HuH-7.5 (cell line): Measurements from ENCODE around the gene TM7SF2.

Source experiments
- DNase-seq: peaks from one replicate; pipeline ENCODE4 v3.0.0; 2011; ENCODE audit warnings: low spot score

Gene TM7SF2

DNA sequence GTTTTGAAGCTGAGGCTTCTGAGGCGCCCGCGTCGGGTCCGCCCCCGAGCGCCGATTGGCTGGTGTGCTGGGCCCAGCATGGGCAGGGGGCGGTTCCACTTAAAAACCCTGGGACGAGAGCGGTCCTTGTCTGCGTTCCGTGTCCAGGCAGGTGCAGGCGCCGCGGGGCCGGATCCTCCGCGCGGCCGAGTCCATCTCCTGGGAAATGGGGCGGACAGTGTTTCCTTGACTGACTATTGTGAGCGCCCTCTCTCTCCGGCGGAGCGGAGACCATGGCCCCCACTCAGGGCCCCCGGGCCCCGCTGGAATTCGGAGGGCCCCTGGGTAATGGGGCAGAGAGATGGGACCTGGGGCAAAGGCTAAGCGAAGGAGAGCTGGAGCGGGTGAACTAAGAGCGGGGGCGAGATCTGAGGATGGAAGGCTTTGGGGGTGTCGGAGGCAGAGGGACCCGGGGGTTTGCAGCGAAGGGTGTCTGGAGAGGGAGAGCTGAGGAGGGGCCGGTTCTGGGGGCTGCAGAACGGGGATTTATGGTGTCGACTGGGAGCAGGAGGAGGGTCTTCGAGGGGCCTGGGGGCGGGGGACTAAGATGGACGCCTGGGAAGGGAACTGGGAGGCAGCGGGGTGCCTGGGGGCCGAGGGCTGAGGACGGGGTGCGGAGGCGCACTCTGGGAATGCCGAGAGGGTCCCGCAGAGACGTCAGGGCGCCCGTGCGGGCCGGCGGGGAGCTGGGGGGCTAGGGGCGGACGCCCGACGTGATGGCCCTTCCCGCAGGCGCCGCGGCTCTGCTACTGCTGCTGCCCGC lies at the start of gene TM7SF2:
TSS of gene TM7SF2 (plus strand) at position 129 of the 802 bp plus-strand sequence. CDS start at position 273, 144 bp downstream.
- DNase-seq: peak; percentile 96

DNA sequence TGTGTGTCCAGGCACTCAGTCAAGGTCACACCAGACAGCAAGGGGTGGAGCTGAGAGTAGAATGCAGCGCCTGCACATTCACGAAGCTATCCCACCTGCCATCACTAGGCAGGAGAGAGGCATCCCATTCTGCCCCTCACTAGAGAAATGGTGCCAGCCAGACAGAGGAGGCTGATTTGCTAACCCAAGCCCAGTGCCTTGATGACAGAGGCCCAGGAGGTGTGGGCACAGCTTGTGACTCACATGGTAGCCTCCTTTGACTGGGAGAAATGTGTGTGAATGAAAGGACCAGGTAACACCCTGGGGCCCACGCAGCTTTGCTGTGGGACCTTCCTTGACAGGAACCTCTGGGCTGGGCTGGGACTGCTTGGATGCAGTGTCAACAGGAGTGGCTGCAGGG lies 48.1 kb upstream of the TM7SF2 start:
- DNase-seq: no peak

- no peak for DNase-seq
Measured at GRCh38 chr11:65064847-65065240, 46.8 kb upstream of the TM7SF2 start.

DNA sequence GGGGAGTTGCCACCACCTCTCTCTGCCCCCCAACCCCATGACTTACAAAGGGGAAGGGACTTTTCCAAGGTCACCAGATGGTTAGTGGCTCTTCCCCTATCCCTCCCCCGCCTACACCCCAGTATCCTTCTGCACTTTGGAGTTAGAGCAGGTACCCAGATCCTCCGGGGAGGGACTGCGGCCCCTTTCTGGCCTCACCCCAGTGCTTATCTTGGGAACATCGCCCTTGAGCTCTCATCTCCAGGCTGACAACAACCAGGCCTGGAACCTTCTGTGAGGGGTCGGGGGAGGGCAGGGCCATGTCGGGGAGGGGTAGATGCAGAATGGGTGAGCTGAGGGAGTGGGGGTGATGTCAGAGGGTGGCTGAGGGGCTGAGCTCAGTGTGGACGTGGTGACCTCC lies 45.8 kb upstream of the TM7SF2 start:
- no peak for DNase-seq

- no peak for DNase-seq
Measured at GRCh38 chr11:65066315-65066714, 45.4 kb upstream of the TM7SF2 start.

- no peak for DNase-seq
Measured at GRCh38 chr11:65066805-65067291, 44.8 kb upstream of the TM7SF2 start.

DNA sequence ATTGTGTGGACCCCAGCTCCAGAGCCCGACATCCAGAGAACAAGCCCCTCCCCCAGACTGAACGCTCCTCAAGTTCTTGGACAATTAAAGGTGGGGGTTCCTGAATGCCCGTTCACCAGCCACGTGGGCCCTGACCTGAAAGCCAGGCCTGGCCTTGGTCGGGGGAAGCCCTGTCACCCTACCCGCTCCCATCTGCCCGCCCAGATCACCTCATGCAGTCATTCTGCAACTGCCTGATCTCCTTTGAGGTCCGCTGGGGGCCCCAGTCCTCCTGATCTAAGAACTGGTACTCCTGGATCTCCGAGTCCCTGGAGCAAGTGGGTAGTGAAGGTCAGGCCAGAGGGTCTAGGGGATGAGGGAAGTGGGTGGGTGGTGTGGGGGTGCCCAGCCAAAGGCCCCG lies 44.2 kb upstream of the TM7SF2 start:
- no peak for DNase-seq

DNA sequence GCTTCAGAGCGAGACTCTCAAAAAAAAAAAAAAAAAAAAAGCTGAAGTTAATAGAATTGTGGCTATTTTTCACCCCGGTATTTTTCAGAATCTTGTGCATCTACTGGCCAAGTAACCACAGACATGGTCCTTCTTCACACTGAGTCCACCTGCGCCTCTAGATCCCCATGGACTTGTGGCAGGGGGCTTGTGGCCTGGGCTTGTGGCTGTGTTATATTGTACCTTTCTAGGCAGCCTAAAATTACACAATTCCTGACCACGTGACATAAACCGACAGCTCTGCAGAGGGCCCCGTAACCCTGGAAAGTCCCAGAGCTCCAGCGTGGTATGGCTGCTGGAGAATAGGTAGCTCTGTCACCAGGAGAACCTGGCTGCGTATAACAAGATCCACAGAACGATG lies 42.5 kb upstream of the TM7SF2 start:
- no peak for DNase-seq

DNA sequence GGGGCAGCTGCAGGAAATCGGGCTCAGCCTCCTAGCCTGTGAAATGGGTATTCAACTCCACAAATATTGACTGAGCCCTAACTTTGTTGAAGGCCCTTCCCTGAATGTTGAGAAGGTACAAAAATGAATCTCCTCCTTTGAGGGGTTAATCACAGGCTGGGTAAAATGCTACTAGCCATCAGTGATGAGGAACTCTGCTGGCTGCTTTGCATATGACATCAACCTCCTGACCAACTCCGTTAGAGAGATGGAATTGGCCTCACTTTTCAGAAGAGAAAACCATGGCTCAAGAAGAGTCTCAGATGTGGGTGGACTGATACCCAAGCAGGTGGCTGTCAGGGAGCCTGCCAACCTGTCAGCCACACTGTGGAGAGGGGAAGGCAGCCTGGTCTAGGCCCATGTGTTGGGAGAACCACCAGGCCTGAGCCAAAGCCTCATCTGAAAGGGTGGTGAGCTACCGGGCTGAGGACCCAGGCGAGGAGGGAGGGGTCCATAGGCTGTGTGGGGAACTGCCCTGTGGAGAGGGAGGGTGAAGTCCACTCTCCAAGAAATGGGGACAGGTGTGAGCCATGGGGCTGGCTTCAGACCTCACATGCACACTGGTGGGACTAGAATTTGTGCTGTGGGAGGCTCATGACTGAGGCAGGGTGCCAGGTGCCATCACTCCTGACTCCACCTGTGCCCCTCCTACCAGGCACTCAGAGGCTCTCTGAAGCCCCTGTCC lies 39.6 kb upstream of the TM7SF2 start:
- DNase-seq: no peak

DNA sequence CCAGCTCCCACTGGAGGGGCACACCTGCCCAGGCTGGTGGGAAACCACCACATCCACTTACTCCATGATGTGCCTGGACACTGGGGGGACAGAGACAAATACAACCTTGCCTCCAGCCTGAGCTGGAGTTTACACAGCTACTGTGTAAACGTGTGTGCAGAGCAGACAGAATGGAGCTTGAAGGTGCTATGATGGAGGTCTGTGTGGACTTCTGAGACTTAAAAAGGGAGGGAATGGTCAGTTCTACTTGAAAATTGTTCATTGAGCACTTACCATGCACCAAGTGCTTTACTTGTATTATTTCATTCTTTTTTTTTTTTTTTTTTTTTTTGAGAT lies 39.1 kb upstream of the TM7SF2 start:
- DNase-seq: no peak

DNA sequence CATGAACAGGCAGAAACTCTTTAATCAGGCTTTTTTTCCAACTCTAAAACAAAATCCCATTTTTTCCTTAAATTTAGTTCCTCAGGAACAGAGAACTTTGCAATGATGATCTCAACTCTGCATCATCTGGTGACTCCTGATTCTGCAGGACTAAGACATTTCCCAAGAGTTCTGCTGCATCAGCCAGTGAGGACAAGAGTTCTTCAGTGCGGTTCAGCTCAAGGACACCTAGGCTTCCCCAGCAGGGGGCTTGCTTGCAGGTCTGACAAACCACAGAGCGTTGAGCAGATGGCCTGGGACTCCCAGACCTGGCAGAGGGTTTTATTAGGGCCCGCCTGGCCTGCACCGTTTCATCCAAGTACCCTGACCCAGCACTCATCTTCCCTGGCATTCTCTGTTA lies 34.2 kb upstream of the TM7SF2 start:
- DNase-seq: no peak

GRCh38 chr11:65078151-65078550 lies 33.5 kb upstream of the TM7SF2 start:
- peak; percentile 62 for DNase-seq

- no peak for DNase-seq
Measured at GRCh38 chr11:65078786-65079342, 32.8 kb upstream of the TM7SF2 start.

GRCh38 chr11:65083134-65083833 lies 28.4 kb upstream of the TM7SF2 start:
- no peak for DNase-seq

GRCh38 chr11:65083834-65084597 lies 27.7 kb upstream of the TM7SF2 start, which contains the start of the genes CDCA5 and ZFPL1:
Gene CDCA5 (minus strand): TSS chr11:65084040. CDS start chr11:65083978, 62 bp downstream.
Gene ZFPL1 (plus strand): TSS chr11:65084222. CDS start chr11:65084699, 477 bp downstream.
- DNase-seq: peak; percentile 89

- no peak for DNase-seq
Measured at GRCh38 chr11:65084598-65085375, 26.9 kb upstream of the TM7SF2 start.

GRCh38 chr11:65085446-65085845 lies 26.2 kb upstream of the TM7SF2 start:
- DNase-seq: no peak

GRCh38 chr11:65086809-65087208 lies 24.9 kb upstream of the TM7SF2 start:
- DNase-seq: no peak

GRCh38 chr11:65087216-65087615 lies 24.5 kb upstream of the TM7SF2 start:
- no peak for DNase-seq

- DNase-seq: no peak
Measured at GRCh38 chr11:65087827-65088226, 23.8 kb upstream of the TM7SF2 start.

DNA sequence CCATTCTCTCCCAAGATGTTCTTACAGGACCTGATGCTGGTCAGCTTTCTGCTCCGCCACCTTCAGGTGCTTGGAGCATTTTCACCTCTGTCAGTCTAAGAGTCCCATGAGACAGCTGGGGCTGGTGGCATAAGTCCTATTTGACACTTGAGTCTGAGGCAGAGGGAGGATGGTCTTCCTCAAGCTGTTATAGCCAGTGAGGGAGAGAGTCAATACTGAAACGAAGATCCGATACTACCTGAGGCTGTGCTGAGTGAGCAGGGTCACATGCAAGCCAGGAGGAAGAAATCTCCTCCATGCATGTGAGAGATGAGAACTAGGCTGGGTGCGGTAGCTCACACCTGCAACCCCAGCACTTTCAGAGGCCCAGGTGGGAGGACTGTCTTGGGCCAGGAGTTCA lies 22.1 kb upstream of the TM7SF2 start:
- no peak for DNase-seq
